H9 (cell line): Measurements from ENCODE around the gene EFHD1. TPM values are rescaled to one million over a fixed set of nuclear protein-coding genes. Genes with fewer than 3 reads are reported as not detected.

ENCODE experiments used
- DNase-seq: peaks from one replicate; pipeline ENCODE4 v3.0.0-alpha.2; 2017
- H2AFZ ChIP-seq: one replicate; pipeline ENCODE4 v1.6.1; 2013; ENCODE audit warnings: mild to moderate bottlenecking, low read length, control low read depth, moderate library complexity
- H2AK5ac ChIP-seq: 2 replicates; pipeline ENCODE4 v1.6.1; 2013; ENCODE audit warnings: low read length, control low read depth, mixed read lengths; ENCODE audit not compliant: insufficient read length
- H2BK120ac ChIP-seq: one replicate; pipeline ENCODE4 v1.6.1; 2013; ENCODE audit warnings: low read depth, mild to moderate bottlenecking, low read length, control low read depth, inconsistent platforms; ENCODE audit not compliant: poor library complexity, severe bottlenecking
- H2BK12ac ChIP-seq: 2 replicates; pipeline ENCODE4 v1.6.1; 2013; ENCODE audit warnings: low read length, control low read depth, mixed read lengths, low read depth; ENCODE audit not compliant: insufficient read length
- H2BK15ac ChIP-seq: 2 replicates; pipeline ENCODE4 v1.6.1; 2013; ENCODE audit warnings: low read depth, low read length, control low read depth
- H2BK20ac ChIP-seq: one replicate; pipeline ENCODE4 v1.6.1; 2013; ENCODE audit warnings: low read depth, mild to moderate bottlenecking, low read length, control low read depth, inconsistent platforms; ENCODE audit not compliant: poor library complexity, severe bottlenecking
- H2BK5ac ChIP-seq: 2 replicates; pipeline ENCODE4 v1.6.1; 2013; ENCODE audit warnings: low read length, control low read depth, mixed read lengths; ENCODE audit not compliant: insufficient read length
- H3K14ac ChIP-seq: 2 replicates; pipeline ENCODE4 v1.6.1; 2013; ENCODE audit warnings: low read length, control low read depth; ENCODE audit not compliant: insufficient read depth
- H3K18ac ChIP-seq: 2 replicates; pipeline ENCODE4 v1.6.1; 2013; ENCODE audit warnings: low read depth, mild to moderate bottlenecking, mixed read lengths, low read length, control low read depth; ENCODE audit not compliant: insufficient read length
- H3K23ac ChIP-seq: 2 replicates; pipeline ENCODE4 v1.6.1; 2013; ENCODE audit warnings: low read length, control low read depth, mixed read lengths, low read depth; ENCODE audit not compliant: insufficient read length
- H3K23me2 ChIP-seq: 2 replicates; pipeline ENCODE4 v1.6.1; 2013; ENCODE audit warnings: low read depth, mild to moderate bottlenecking, mixed read lengths, low read length, control low read depth; ENCODE audit not compliant: insufficient read length, poor library complexity, severe bottlenecking
- H3K27ac ChIP-seq: 2 replicates; pipeline ENCODE4 v1.5.1; 2013; ENCODE audit warnings: low read length, control low read depth, mixed read lengths, low read depth; ENCODE audit not compliant: insufficient read length
- H3K27me3 ChIP-seq: 2 replicates; pipeline ENCODE4 v1.6.1; 2013; ENCODE audit warnings: low read length, control low read depth, inconsistent platforms; ENCODE audit not compliant: insufficient read depth
- H3K4ac ChIP-seq: 2 replicates; pipeline ENCODE4 v1.6.1; 2013; ENCODE audit warnings: low read depth, mild to moderate bottlenecking, control low read depth, inconsistent platforms, low read length, moderate library complexity
- H3K4me1 ChIP-seq: 2 replicates; pipeline ENCODE4 v1.6.1; 2013; ENCODE audit warnings: low read length, control low read depth, inconsistent platforms; ENCODE audit not compliant: insufficient read depth
- H3K4me2 ChIP-seq: 2 replicates; pipeline ENCODE4 v1.6.1; 2013; ENCODE audit warnings: low read length, control low read depth, mixed read lengths; ENCODE audit not compliant: insufficient read length, insufficient read depth
- H3K56ac ChIP-seq: 2 replicates; pipeline ENCODE4 v1.6.1; 2013; ENCODE audit warnings: low read depth, mild to moderate bottlenecking, mixed read lengths, low read length, control low read depth; ENCODE audit not compliant: insufficient read length
- H3K79me1 ChIP-seq: 2 replicates; pipeline ENCODE4 v1.6.1; 2013; ENCODE audit warnings: low read depth, mild to moderate bottlenecking, moderate library complexity, low read length, control low read depth, inconsistent platforms; ENCODE audit not compliant: insufficient read depth, poor library complexity, severe bottlenecking
- H3K79me2 ChIP-seq: 2 replicates; pipeline ENCODE4 v1.6.1; 2013; ENCODE audit warnings: low read length, control low read depth, inconsistent platforms; ENCODE audit not compliant: insufficient read depth
- H3K9ac ChIP-seq: 2 replicates; pipeline ENCODE4 v1.6.1; 2013; ENCODE audit warnings: low read length, control low read depth, mixed read lengths; ENCODE audit not compliant: insufficient read length; ENCODE audit errors: extremely low read depth
- H3K9me3 ChIP-seq: one replicate; pipeline ENCODE4 v1.6.1; 2013; ENCODE audit warnings: low read depth, low read length, inconsistent platforms; ENCODE audit not compliant: control insufficient read depth
- H3T11ph ChIP-seq: one replicate; pipeline ENCODE4 v1.6.1; 2013; ENCODE audit warnings: mild to moderate bottlenecking, low read length, control low read depth, inconsistent platforms
- H4K20me1 ChIP-seq: one replicate; pipeline ENCODE4 v1.6.1; 2013; ENCODE audit not compliant: control insufficient read depth, insufficient read length, insufficient read depth
- H4K5ac ChIP-seq: 2 replicates; pipeline ENCODE4 v1.6.1; 2013; ENCODE audit warnings: low read depth, mild to moderate bottlenecking, mixed read lengths, low read length, control low read depth; ENCODE audit not compliant: insufficient read length
- H4K8ac ChIP-seq: replicated peaks from 2 replicates; pipeline ENCODE4 v1.6.1; 2013; ENCODE audit warnings: low read length, control low read depth, mixed read lengths, low read depth; ENCODE audit not compliant: insufficient read length
- H4K91ac ChIP-seq: 2 replicates; pipeline ENCODE4 v1.6.1; 2013; ENCODE audit warnings: low read depth, mild to moderate bottlenecking, moderate library complexity, mixed read lengths, low read length, control low read depth; ENCODE audit not compliant: insufficient read length
- H3K27ac Mint-ChIP-seq, 3 experiments: 2 replicates in 2 of 3; 3 replicates in 1 of 3; pipeline ENCODE4 v1.8.0; 2020 to 2021; ENCODE audit warnings: mixed read lengths in 3 of 3, mild to moderate bottlenecking in 1 of 3, moderate library complexity in 1 of 3
- H3K27me3 Mint-ChIP-seq: 2 replicates; pipeline ENCODE4 v1.8.0; 2021; ENCODE audit warnings: low read depth, mild to moderate bottlenecking, moderate library complexity, mixed read lengths
- H3K36me3 Mint-ChIP-seq, 3 experiments: 2 replicates in 2 of 3; 3 replicates in 1 of 3; pipeline ENCODE4 v1.8.0; 2020 to 2021; ENCODE audit warnings: low read depth in 3 of 3, mixed read lengths in 3 of 3; ENCODE audit not compliant: insufficient read depth in 1 of 3
- H3K4me1 Mint-ChIP-seq, 2 experiments: 2 replicates each; pipeline ENCODE4 v1.8.0; 2020; ENCODE audit warnings: mixed read lengths in 2 of 2
- H3K4me3 Mint-ChIP-seq, 2 experiments: 2 replicates in 1 of 2; 3 replicates in 1 of 2; pipeline ENCODE4 v1.8.0; 2020 to 2021; ENCODE audit warnings: mild to moderate bottlenecking in 2 of 2, mixed read lengths in 2 of 2, moderate library complexity in 1 of 2
- H3K9me3 Mint-ChIP-seq, 2 experiments: 2 replicates in 1 of 2; 3 replicates in 1 of 2; pipeline ENCODE4 v1.8.0; 2020; ENCODE audit warnings: mild to moderate bottlenecking in 2 of 2, mixed read lengths in 2 of 2, moderate library complexity in 1 of 2
- whole genome bisulfite sequencing: extraction: QIAGEN DNeasy Blood & Tissue Kit; methylation state at CpG from one replicate; pipeline ENCODE4 v1.1.7; 2013; ENCODE audit warnings: missing lambda C conversion rate, low lambda C conversion rate, mixed read lengths; ENCODE audit not compliant: insufficient read length; ENCODE audit errors: extremely low coverage; 5-methylcytosine and 5-hydroxymethylcytosine counted together
- total RNA-seq: library from RNA; stranded (reverse); gene quantifications from 2 replicates; pipeline ENCODE4 v1.2.1, GENCODE V29; 2021
- TF ChIP-seq, protein P1 (sequence below): fragments of 200-600 bp; sonication (generic); conservative IDR thresholded peaks from 3 replicates; pipeline ENCODE4 v1.8.0; 2021; ENCODE audit warnings: antibody characterized with exemption, mild to moderate bottlenecking

EFHD1 gene
- total RNA-seq, 1 experiment from 2014 or later = 2.8 TPM

- Histone ChIP-seq H2BK15ac (no peak overlapping the region), H3K14ac (no peak overlapping the region), H3K4me1 (no peaks in the 10 kb centered on the region), H3K79me1 (no peaks in the 10 kb centered on the region), H4K5ac (no peak overlapping the region), H4K20me1 (no peaks in the 10 kb centered on the region), H4K91ac (no peak overlapping the region), H3K4me2 (no peak overlapping the region), H2BK120ac (no peak overlapping the region), H2AFZ (no peak overlapping the region), H2BK5ac (no peak overlapping the region), H3K4ac (no peak overlapping the region), H3K27me3 (no peaks in the 10 kb centered on the region), H4K8ac (no peak overlapping the region), H3K27ac (no peak overlapping the region), H3K18ac (no peak overlapping the region), H3K79me2 (no peaks in the 10 kb centered on the region), H2BK12ac (no peak overlapping the region), H3K9me3 (no peaks in the 10 kb centered on the region), H2AK5ac (no peak overlapping the region), H3T11ph (no peak overlapping the region), H3K56ac (no peak overlapping the region), H3K23me2 (no peaks in the 10 kb centered on the region), H3K9ac (no peak overlapping the region), H3K23ac (no peak overlapping the region), H2BK20ac (no peak overlapping the region)
- Mint-ChIP-seq H3K36me3 (peaks cover 7 to 14% (median 11%) of the 10 kb centered on the region in 3 experiments; a peak in 6 of 7 replicates), H3K4me1 (peaks cover 28 to 33% of the 10 kb centered on the region in 2 experiments), H3K27ac (peak overlapping the region in 1 of 3 experiments; percentile 55; a peak in 2 of 7 replicates), H3K27me3 (peaks cover 3% of the 10 kb centered on the region; the same call in 1 of the 2 replicates), H3K9me3 (peaks cover 0 to 12% of the 10 kb centered on the region in 2 experiments; a peak in 3 of 5 replicates), H3K4me3 (no peak overlapping the region; a peak in 1 of 5 replicates)
- DNase-seq = no peak
- no CpG with 5 or more reads among the region's 18 CpGs for WGBS
- TF ChIP-seq, protein P1, sequence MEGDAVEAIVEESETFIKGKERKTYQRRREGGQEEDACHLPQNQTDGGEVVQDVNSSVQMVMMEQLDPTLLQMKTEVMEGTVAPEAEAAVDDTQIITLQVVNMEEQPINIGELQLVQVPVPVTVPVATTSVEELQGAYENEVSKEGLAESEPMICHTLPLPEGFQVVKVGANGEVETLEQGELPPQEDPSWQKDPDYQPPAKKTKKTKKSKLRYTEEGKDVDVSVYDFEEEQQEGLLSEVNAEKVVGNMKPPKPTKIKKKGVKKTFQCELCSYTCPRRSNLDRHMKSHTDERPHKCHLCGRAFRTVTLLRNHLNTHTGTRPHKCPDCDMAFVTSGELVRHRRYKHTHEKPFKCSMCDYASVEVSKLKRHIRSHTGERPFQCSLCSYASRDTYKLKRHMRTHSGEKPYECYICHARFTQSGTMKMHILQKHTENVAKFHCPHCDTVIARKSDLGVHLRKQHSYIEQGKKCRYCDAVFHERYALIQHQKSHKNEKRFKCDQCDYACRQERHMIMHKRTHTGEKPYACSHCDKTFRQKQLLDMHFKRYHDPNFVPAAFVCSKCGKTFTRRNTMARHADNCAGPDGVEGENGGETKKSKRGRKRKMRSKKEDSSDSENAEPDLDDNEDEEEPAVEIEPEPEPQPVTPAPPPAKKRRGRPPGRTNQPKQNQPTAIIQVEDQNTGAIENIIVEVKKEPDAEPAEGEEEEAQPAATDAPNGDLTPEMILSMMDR = no peak
Observed at GRCh38 chr2:232588680-232589585, 44.5 kb upstream of the EFHD1 start.
